Measurements from ENCODE around the gene HSPA4.

GRCh38 chr5:133106761-133107572, 55.2 kb downstream of the HSPA4 start:
- TF ChIP-seq EP300 (IDR thresholded peaks at IDR 0.05; ENCODE audit: borderline replicate concordance) (no peak), TCF12 (IDR thresholded peaks at IDR 0.05; ENCODE audit: low read depth) (no peak), CEBPB (IDR thresholded peaks at IDR 0.05) (no peak), FOXM1 (IDR thresholded peaks at IDR 0.05; ENCODE audit: borderline replicate concordance, low read depth) (no peak), RAD21 (IDR thresholded peaks at IDR 0.05; ENCODE audit: low read depth) (no peak), CREB1 (IDR thresholded peaks at IDR 0.05; ENCODE audit: low read depth) (no peak), NFIC (IDR thresholded peaks at IDR 0.05) (no peak), YY1 (IDR thresholded peaks at IDR 0.05; ENCODE audit: low read depth) (no peak), EGR1 (IDR thresholded peaks at IDR 0.05) (no peak), TEAD4 (IDR thresholded peaks at IDR 0.05) (no peak), MAX (IDR thresholded peaks at IDR 0.05) (no peak), TAF1 (IDR thresholded peaks at IDR 0.05; ENCODE audit: low read depth) (no peak), ZBTB7A (IDR thresholded peaks at IDR 0.05; ENCODE audit: low read depth) (no peak)
- TF ChIP-seq, protein P1, sequence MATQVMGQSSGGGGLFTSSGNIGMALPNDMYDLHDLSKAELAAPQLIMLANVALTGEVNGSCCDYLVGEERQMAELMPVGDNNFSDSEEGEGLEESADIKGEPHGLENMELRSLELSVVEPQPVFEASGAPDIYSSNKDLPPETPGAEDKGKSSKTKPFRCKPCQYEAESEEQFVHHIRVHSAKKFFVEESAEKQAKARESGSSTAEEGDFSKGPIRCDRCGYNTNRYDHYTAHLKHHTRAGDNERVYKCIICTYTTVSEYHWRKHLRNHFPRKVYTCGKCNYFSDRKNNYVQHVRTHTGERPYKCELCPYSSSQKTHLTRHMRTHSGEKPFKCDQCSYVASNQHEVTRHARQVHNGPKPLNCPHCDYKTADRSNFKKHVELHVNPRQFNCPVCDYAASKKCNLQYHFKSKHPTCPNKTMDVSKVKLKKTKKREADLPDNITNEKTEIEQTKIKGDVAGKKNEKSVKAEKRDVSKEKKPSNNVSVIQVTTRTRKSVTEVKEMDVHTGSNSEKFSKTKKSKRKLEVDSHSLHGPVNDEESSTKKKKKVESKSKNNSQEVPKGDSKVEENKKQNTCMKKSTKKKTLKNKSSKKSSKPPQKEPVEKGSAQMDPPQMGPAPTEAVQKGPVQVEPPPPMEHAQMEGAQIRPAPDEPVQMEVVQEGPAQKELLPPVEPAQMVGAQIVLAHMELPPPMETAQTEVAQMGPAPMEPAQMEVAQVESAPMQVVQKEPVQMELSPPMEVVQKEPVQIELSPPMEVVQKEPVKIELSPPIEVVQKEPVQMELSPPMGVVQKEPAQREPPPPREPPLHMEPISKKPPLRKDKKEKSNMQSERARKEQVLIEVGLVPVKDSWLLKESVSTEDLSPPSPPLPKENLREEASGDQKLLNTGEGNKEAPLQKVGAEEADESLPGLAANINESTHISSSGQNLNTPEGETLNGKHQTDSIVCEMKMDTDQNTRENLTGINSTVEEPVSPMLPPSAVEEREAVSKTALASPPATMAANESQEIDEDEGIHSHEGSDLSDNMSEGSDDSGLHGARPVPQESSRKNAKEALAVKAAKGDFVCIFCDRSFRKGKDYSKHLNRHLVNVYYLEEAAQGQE (IDR thresholded peaks at IDR 0.05; ENCODE audit: low read depth), result no peak
